ENCODE data around the gene MRPL33.

MRPL33 gene

GRCh38 chr2:27728081-27728858 lies 43.2 kb upstream of the MRPL33 start:
- TF ChIP-seq, protein P1, sequence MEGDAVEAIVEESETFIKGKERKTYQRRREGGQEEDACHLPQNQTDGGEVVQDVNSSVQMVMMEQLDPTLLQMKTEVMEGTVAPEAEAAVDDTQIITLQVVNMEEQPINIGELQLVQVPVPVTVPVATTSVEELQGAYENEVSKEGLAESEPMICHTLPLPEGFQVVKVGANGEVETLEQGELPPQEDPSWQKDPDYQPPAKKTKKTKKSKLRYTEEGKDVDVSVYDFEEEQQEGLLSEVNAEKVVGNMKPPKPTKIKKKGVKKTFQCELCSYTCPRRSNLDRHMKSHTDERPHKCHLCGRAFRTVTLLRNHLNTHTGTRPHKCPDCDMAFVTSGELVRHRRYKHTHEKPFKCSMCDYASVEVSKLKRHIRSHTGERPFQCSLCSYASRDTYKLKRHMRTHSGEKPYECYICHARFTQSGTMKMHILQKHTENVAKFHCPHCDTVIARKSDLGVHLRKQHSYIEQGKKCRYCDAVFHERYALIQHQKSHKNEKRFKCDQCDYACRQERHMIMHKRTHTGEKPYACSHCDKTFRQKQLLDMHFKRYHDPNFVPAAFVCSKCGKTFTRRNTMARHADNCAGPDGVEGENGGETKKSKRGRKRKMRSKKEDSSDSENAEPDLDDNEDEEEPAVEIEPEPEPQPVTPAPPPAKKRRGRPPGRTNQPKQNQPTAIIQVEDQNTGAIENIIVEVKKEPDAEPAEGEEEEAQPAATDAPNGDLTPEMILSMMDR (IDR thresholded peaks at IDR 0.05) = no peak

- TF ChIP-seq, protein P1 (IDR thresholded peaks at IDR 0.05) = no peak
Measured at GRCh38 chr2:27729198-27729597, 42.3 kb upstream of the MRPL33 start.

GRCh38 chr2:27729614-27730013 lies 41.9 kb upstream of the MRPL33 start:
- TF ChIP-seq, protein P1 (IDR thresholded peaks at IDR 0.05) = no peak

GRCh38 chr2:27730261-27730662 lies 41.3 kb upstream of the MRPL33 start:
- TF ChIP-seq, protein P1 (IDR thresholded peaks at IDR 0.05) = no peak

- TF ChIP-seq, protein P1 (IDR thresholded peaks at IDR 0.05) = no peak
Measured at GRCh38 chr2:27730980-27731691, 40.4 kb upstream of the MRPL33 start.

DNA sequence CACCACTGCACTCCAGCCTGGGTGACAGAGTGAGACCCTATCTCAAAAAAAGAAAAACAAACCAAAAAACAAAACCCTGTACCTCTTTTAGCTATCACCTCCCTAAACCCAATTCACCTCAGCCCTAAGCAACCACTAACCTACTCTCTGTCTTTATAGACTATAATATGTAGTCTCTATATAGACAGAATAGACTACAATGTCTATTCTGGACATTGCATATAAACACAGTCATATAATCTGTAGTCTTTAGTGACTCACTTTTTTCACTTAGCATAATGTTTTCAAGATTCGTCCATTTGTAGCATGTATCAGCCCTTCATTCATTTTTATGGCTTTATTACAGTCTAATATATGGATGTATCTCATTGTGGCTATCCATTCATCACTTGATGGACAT lies 37.2 kb upstream of the MRPL33 start:
- TF ChIP-seq, protein P1 (IDR thresholded peaks at IDR 0.05) = no peak

DNA sequence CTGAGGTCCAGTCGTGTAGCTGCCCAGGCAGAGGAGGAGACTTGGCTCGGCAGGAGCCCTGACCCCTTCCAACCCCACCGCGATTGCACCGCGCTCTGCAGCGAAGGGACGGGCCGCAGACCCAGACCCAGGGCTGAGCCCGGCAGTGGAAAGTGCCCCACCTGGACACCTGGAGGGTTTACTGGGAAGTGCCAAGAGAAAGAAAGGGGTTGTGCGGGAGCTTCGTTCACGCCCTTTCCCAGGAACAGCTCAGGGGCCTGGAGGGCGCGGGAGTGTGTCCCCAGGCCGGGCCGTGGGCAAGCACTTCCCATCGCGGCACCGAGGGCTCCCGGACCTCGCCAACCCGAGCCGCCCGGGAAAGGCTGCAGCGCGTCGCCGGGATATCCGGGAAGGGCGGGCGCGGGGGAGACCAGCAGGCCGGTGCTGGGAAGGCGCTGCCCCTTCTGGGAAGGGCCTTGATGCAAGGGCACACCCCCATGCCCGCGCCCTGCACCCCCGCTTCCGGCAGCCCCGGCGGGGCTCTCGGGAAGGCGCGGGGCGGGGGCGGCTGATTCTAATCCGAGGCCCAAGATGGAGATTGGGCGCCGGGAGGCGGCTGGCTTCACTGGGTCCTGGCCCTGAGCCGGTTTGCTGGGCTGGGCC lies 36.1 kb upstream of the MRPL33 start:
- TF ChIP-seq, protein P1 (IDR thresholded peaks at IDR 0.05) = no peak
